GM12801 (cell line): ENCODE results near the gene PXK.

Experiments
- CTCF ChIP-seq: IDR thresholded peaks from one replicate; pipeline ENCODE4 v1.5.1; 2011; ENCODE audit warnings: control low read depth; ENCODE audit not compliant: insufficient read length; ENCODE audit errors: extremely low read depth

Gene PXK

GRCh38 chr3:58379351-58380073 lies 46.8 kb downstream of the PXK start:
- no peak for TF ChIP-seq CTCF

DNA sequence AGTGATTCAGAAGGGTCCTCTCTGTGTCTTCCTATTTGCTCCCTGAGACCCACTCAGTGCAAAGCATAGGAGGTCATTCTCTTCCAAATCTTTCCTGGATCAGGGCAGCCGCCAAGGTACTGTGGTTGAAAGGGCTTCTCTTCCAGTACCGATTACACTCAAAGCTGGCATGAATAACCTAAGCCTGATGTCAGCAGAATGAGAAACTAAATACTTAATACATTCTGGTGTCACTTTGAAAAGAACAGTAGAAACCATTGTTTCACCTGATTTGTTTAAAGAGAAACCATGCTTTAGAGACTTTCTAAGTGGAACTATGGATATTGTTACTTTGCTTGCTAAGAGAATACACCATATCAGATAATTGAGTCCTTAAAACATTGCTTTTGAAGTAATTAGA lies 50.8 kb downstream of the PXK start:
- TF ChIP-seq CTCF: no peak

GRCh38 chr3:58383904-58384303 lies 51.2 kb downstream of the PXK start:
- TF ChIP-seq CTCF: no peak

- no peak for TF ChIP-seq CTCF
Measured at GRCh38 chr3:58384381-58385090, 51.8 kb downstream of the PXK start.

DNA sequence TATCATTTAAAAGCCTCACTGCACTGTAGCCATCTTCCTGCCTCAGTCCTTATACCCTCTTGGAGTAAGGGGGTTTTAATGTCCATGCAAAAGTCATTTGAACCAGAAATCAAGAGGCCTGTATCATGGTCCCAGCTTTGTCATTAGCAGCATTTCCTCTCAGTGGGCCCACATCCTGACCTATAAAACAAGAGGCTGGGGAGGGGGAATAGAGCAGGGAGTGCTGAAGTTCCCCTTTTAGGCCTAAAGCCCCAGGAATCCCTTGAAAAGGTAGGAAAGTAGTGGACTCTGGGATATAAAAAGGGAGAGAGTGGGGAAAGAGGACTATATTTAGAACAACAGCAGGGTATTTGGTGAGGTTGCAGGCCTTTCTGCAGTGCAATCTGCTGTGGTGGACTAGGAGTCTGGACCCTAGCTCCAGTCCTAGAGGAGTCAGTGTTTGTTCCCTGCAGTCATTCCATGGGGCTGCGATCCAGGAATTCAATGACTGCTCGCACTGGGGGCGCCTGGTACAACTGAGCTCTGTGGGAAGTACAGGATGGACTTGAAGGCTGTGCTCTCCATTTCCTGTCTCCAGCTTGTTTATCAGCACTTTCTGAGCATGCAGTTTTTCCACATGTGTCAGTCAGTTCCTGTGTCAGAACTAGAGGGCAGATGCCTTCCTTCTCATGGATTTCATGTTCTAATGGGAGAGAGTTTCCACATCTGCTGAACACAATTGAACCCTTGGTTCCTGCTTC lies 54.1 kb downstream of the PXK start:
- no peak for TF ChIP-seq CTCF

GRCh38 chr3:58387650-58388546 lies 55.2 kb downstream of the PXK start:
- no peak for TF ChIP-seq CTCF
